H1 (cell line): ENCODE data around the gene OR13C5. TPM values are rescaled to one million over a fixed set of nuclear protein-coding genes. Genes with fewer than 3 reads are reported as not detected.

Source experiments
- EP300 ChIP-seq, 2 experiments: IDR thresholded peaks; 1 replicate in 1 of 2; 2 replicates in 1 of 2; pipeline ENCODE4 v1.6.1; 2011 to 2012; ENCODE audit warnings: low read depth in 2 of 2, low read length in 2 of 2, mild to moderate bottlenecking in 2 of 2, borderline replicate concordance in 1 of 2, inconsistent platforms in 1 of 2, moderate library complexity in 1 of 2
- KDM1A ChIP-seq: fragments of 200-600, 300-600 bp; sonication (generic); IDR thresholded peaks from 2 replicates; pipeline ENCODE4 v1.7.1; 2016; ENCODE audit warnings: mild to moderate bottlenecking, low read length, borderline replicate concordance
- polyA plus RNA-seq, 7 experiments: library from polyadenylated mRNA; depleted of rRNA in 3 of 7; stranded (reverse) in 5 of 7; unstranded in 2 of 7; fragments of >200 nt in 5 of 7; fragments of 200-250 nt in 2 of 7; gene quantifications; 1 replicate in 5 of 7; 2 replicates in 1 of 7; 4 replicates in 1 of 7; pipeline versions ENCODE4 v1.2.1 to v1.2.3, GENCODE V29; 2011 to 2013; ENCODE audit warnings: missing spikeins in 2 of 7, mixed read lengths in 2 of 7
- total RNA-seq: library from RNA; stranded (reverse); fragmentation: NEBNext Ultra II Directional; extraction: Animal tissue kit (Norgen Biotek cat#: 25700); gene quantifications from 2 replicates; pipeline ENCODE4 v1.2.1, GENCODE V29; 2021

Gene OR13C5
- total and polyA plus RNA-seq, 2 of the 8 experiments (the other 6 are each of a cell fraction or from before 2014, with no cell fraction given): not detected

DNA sequence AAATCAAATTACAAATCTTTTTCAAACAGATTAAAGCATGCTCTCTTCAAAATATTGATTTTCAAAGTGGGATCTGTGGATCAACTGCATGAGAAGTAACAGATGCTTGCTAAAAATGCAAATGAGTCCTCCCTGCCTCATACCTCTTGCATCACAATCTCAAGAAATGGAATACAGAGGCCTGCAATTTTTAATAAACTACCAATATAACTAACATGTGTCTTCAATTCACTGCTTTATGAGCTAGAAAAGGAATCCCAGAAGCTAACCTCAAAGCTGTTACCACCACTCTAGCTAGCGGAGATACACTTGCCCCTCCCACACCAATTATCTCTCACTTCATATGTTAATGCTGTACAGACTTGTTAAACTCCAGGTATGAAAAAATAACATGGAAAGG lies 9.6 kb downstream of the OR13C5 start (continued):
- TF ChIP-seq EP300 (IDR thresholded peaks at IDR 0.05; ENCODE audit: borderline replicate concordance in 1 of 2, low read depth in 2 of 2, low read length in 2 of 2): no peak
- TF ChIP-seq KDM1A: no peak
